HG02938 (cell line): Measurements from ENCODE around the gene PPIF.
A peak's percentile ranks its signal among the peaks of the same experiment; 100 is the strongest.

Experiments
- ATAC-seq: cut with Tn5 transposase; IDR thresholded peaks from one replicate; pipeline ENCODE4 v1.9.1; 2021; ENCODE audit warnings: mild to moderate bottlenecking, moderate library complexity; ENCODE audit not compliant: unreplicated experiment

The PPIF gene

DNA sequence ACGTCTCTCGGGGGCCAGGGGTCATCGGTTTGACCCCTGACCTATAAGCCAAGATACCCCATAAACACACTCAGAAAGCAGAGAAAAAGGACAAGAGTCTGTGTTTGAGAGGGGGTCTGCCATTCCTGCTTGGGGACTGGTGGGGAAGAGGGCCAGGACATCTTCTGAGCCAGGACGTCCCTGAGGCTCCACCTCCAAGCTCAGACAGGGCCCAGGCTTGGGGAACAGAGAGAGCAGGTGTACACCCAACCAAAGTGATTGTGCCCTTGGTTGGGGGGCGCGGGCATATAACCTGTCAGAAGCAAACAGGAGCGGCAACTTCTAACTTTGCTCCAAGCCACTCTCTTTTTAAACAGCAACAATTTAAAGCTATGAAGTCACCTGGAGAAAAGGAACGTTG is 33.9 kb upstream of the PPIF start:
- ATAC-seq, result no peak

GRCh38 chr10:79313911-79314439 is 33.3 kb upstream of the PPIF start:
- no peak for ATAC-seq

- ATAC-seq, result no peak
Observed at GRCh38 chr10:79314761-79315601, 32.3 kb upstream of the PPIF start.

DNA sequence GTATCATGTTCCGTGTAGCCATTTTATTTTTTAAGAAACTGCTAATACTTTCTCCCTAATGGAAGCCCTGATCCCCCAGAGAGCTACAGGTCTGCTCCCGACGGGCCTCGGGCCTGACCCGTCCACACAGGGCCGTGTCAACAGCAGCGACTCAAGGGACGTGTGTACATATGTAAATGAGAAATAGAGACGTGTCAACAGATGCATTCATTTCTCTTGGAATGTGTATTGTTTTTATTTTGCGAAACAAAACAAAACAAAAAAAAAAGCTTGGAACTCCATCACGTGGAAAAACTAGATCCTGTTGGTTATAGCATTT is 31.7 kb upstream of the PPIF start:
- no peak for ATAC-seq

GRCh38 chr10:79316671-79317431 is 30.4 kb upstream of the PPIF start:
- ATAC-seq, result peak; percentile 58

GRCh38 chr10:79318369-79318768 is 28.9 kb upstream of the PPIF start:
- no peak for ATAC-seq

- ATAC-seq, result no peak
Observed at GRCh38 chr10:79319115-79319771, 28.0 kb upstream of the PPIF start.

DNA sequence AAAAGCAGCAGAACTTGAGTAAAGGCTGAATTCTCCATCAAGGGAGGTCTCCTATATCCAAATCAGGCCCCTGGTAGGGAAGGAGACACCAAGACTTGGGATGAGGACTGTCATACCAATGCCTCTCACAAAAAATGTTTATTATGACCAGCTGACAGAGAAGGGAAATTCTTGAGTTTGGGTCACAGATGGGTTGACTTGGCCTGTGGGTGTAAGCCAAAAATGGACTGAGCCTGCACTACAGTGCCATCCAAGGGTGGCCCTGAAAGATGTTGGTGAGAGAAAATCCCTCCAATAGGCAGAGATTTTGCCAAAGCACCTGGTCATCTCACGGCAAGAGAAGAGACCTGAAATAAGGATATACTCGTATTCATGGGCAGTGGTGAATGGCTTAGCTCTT is 27.0 kb upstream of the PPIF start:
- no peak for ATAC-seq

DNA sequence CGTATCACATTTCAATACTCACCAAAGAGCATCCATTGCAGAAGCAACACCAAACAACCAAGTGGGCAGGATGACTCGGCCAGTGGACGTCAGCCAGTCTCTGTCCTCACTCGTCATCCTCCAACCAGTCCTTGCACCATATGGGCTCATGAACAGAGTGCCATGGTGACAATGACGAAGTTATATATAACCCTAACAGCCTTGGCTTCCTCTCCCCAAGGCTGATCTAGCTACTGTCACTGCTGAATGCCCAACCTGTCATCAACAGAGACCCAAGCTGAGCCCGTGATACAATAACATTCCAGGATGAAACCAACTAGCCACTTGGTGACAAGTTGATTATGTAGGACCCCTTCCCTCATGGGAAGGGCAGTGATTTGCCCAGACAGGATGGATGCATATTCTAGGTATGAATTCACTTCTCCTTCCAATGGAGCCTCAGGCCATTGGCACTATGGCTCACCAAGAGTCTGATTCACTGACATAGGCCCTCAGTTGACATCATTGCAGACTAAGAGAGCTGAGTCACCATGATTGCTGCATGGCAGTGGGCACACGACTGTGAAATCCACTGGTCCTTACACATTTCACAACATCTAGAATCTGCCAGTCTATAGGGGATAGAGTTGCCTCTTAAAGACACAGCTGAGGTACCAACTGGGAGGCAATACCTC is 26.3 kb upstream of the PPIF start:
- no peak for ATAC-seq

DNA sequence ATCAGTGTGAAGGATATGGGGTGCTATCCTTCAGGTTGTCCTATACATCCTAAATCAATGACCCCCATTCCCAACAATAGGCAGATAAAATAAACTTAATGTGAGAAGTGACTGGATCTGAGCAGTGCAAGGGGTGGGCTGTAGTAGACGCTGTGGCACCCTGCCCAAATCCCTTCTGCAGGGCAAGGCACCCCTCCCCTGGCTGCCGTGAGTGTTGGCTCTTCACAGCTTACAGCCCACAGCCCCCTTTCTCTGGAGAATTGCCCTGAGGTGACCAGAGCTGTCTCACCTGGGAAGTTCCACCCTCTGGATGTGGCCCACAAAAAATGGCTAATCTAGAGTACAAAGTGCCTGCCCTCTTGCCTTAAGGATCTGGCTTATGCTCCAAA is 25.8 kb upstream of the PPIF start:
- no peak for ATAC-seq

GRCh38 chr10:79321951-79322350 is 25.3 kb upstream of the PPIF start:
- no peak for ATAC-seq

- peak; percentile 51 for ATAC-seq
Observed at GRCh38 chr10:79322616-79323543, 24.4 kb upstream of the PPIF start.

- ATAC-seq, result no peak
Observed at GRCh38 chr10:79323602-79324001, 23.7 kb upstream of the PPIF start.

GRCh38 chr10:79324032-79324695 is 23.1 kb upstream of the PPIF start:
- no peak for ATAC-seq

GRCh38 chr10:79326361-79327089 is 20.7 kb upstream of the PPIF start:
- no peak for ATAC-seq

DNA sequence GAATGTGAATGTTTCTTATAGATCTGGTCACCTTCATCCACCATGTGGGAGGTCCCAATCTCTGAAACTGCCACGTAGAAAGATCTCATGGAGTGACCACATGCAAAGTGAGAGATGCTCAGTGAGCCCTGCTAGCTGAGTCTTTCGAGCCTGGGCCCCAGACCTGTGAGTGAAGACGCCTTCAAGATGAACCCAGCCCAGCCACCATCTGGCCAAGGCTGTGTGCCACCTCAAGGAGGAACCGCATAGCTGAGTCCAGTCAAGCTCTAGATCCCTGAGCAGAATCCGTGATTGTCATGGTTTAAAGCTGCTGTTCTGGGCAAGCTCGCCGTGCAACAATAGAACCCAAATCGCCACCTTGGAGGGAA is 20.2 kb upstream of the PPIF start:
- ATAC-seq, result peak; percentile 59

DNA sequence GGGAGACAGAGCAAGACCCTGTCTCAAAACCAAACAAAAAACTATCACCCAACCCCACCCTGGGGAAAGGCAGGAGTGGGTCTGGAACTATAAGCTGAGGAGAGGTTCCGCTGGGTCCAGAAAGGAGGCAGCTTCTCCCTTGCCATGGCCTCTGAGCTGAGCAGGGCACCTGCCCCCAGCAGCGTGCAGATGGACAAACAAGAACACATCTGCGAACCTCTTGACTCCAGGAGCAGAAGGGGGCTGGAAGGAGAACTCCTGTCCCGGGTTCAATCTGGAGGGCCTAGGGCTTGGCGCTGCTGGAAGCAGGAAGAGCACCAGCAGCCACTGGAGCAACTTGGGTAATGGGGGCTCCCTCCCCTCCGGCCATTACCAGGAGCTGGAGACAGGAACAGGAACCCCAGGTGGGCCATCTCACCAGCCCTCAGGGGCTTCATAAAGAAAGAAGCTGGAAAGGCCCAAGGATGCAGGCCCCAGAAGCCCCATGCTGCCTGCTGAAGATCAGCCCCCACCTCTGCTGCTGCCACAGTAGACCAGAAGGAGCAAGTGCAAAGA is 19.0 kb upstream of the PPIF start:
- no peak for ATAC-seq

- no peak for ATAC-seq
Observed at GRCh38 chr10:79328737-79329504, 18.3 kb upstream of the PPIF start.
